Measurements from ENCODE around the gene APOB.

The APOB gene

GRCh38 chr2:21043744-21044532 is at the start of gene APOB:
TSS of gene APOB (minus strand) at chr2:21044073. CDS start at chr2:21043945, 128 bp downstream.
- no peaks in the 10 kb centered on the region for H3K36me3 ChIP-seq
- peaks cover 14 to 26% (median 21%) of the 10 kb centered on the region in 11 experiments; a peak in 21 of 22 replicates for H3K27me3 ChIP-seq
- no peak within 1 kb of the TSS for H3K4me3 ChIP-seq
- H3K9me3 ChIP-seq (replicated peaks in 1 of 11): no peaks in the 10 kb centered on the region
- H3K9ac ChIP-seq: no peak within 1 kb of the TSS
- peak within 1 kb of the TSS in 4 of 11 experiments; percentile 10 to 37 (median 24); a peak in 4 of 22 replicates for H3K4me2 ChIP-seq
- TF ChIP-seq Cebpa-rat (IDR thresholded peaks at IDR 0.05): no peak
- peaks cover 0 to 6% (median 0%) of the 10 kb centered on the region in 10 experiments; a peak in 2 of 20 replicates for H3K4me1 ChIP-seq
- H3K27ac ChIP-seq: no peak within 1 kb of the TSS
- H4K20me1 ChIP-seq: peaks cover 0 to 17% (median 0%) of the 10 kb centered on the region in 11 experiments; a peak in 3 of 22 replicates

GRCh38 chr2:21092308-21092869 is 48.5 kb upstream of the APOB start:
- H3K27ac ChIP-seq: no peak overlapping the region
- no peak for TF ChIP-seq Cebpa-rat (IDR thresholded peaks at IDR 0.05)
- peaks cover 4 to 42% (median 31%) of the 10 kb centered on the region in 11 experiments; a peak in 20 of 22 replicates for H3K27me3 ChIP-seq
- H3K9me3 ChIP-seq (replicated peaks in 1 of 11): no peaks in the 10 kb centered on the region
- H3K4me3 ChIP-seq: no peak overlapping the region
- no peaks in the 10 kb centered on the region; a peak in 2 of 22 replicates for H4K20me1 ChIP-seq
- no peak overlapping the region for H3K4me2 ChIP-seq
- H3K4me1 ChIP-seq: no peaks in the 10 kb centered on the region
- no peaks in the 10 kb centered on the region for H3K36me3 ChIP-seq
- no peak overlapping the region for H3K9ac ChIP-seq

GRCh38 chr2:21084401-21084800 is 40.5 kb upstream of the APOB start:
- Histone ChIP-seq H3K4me2 (no peak overlapping the region), H3K27me3 (no peaks in the 10 kb centered on the region; a peak in 1 of 22 replicates), H3K9ac (no peak overlapping the region), H4K20me1 (no peaks in the 10 kb centered on the region), H3K36me3 (no peaks in the 10 kb centered on the region), H3K27ac (no peak overlapping the region), H3K9me3 (replicated peaks in 1 of 11) (peaks cover 0 to 9% (median 4%) of the 10 kb centered on the region in 11 experiments; a peak in 10 of 22 replicates), H3K4me1 (no peaks in the 10 kb centered on the region), H3K4me3 (no peak overlapping the region)
- TF ChIP-seq Cebpa-rat (IDR thresholded peaks at IDR 0.05): no peak

- H3K4me2 ChIP-seq: no peak overlapping the region
- no peaks in the 10 kb centered on the region for H3K27me3 ChIP-seq
- no peaks in the 10 kb centered on the region for H3K4me1 ChIP-seq
- no peak overlapping the region for H3K9ac ChIP-seq
- H3K36me3 ChIP-seq: no peaks in the 10 kb centered on the region
- TF ChIP-seq Cebpa-rat (IDR thresholded peaks at IDR 0.05): no peak
- peaks cover 3 to 18% (median 12%) of the 10 kb centered on the region in 11 experiments; a peak in 16 of 22 replicates for H3K9me3 ChIP-seq (replicated peaks in 1 of 11)
- H3K27ac ChIP-seq: no peak overlapping the region
- no peaks in the 10 kb centered on the region for H4K20me1 ChIP-seq
- no peak overlapping the region for H3K4me3 ChIP-seq
Measured at GRCh38 chr2:21083482-21083881, 39.6 kb upstream of the APOB start.

GRCh38 chr2:21078296-21078695 is 34.4 kb upstream of the APOB start:
- Histone ChIP-seq H3K4me2 (no peak overlapping the region), H3K9me3 (replicated peaks in 1 of 11) (peaks cover 6 to 21% (median 14%) of the 10 kb centered on the region in 11 experiments; a peak in 16 of 22 replicates), H3K27me3 (no peaks in the 10 kb centered on the region), H4K20me1 (no peaks in the 10 kb centered on the region), H3K4me3 (no peak overlapping the region), H3K9ac (no peak overlapping the region), H3K4me1 (no peaks in the 10 kb centered on the region), H3K27ac (no peak overlapping the region), H3K36me3 (no peaks in the 10 kb centered on the region)
- no peak for TF ChIP-seq Cebpa-rat (IDR thresholded peaks at IDR 0.05)

- no peak overlapping the region for H3K9ac ChIP-seq
- no peaks in the 10 kb centered on the region for H3K27me3 ChIP-seq
- no peak for TF ChIP-seq Cebpa-rat (IDR thresholded peaks at IDR 0.05)
- H3K9me3 ChIP-seq (replicated peaks in 1 of 11): no peaks in the 10 kb centered on the region
- H4K20me1 ChIP-seq: no peaks in the 10 kb centered on the region
- H3K4me2 ChIP-seq: no peak overlapping the region
- H3K4me3 ChIP-seq: no peak overlapping the region
- no peaks in the 10 kb centered on the region for H3K4me1 ChIP-seq
- no peaks in the 10 kb centered on the region for H3K36me3 ChIP-seq
- H3K27ac ChIP-seq: no peak overlapping the region
Measured at GRCh38 chr2:21072477-21073242, 28.8 kb upstream of the APOB start.

GRCh38 chr2:21070341-21071257 is 26.7 kb upstream of the APOB start:
- Histone ChIP-seq H3K4me1 (no peaks in the 10 kb centered on the region), H4K20me1 (no peaks in the 10 kb centered on the region), H3K27ac (no peak overlapping the region), H3K9me3 (replicated peaks in 1 of 11) (no peaks in the 10 kb centered on the region), H3K27me3 (no peaks in the 10 kb centered on the region), H3K9ac (no peak overlapping the region), H3K36me3 (no peaks in the 10 kb centered on the region), H3K4me2 (peak overlapping the region in 1 of 11 experiments; percentile 2; a peak in 2 of 22 replicates), H3K4me3 (no peak overlapping the region)
- no peak for TF ChIP-seq Cebpa-rat (IDR thresholded peaks at IDR 0.05)

GRCh38 chr2:21069746-21070340 is 26.0 kb upstream of the APOB start:
- Histone ChIP-seq H3K27ac (no peak overlapping the region), H3K9me3 (replicated peaks in 1 of 11) (no peaks in the 10 kb centered on the region), H3K9ac (no peak overlapping the region), H3K4me1 (no peaks in the 10 kb centered on the region), H3K27me3 (no peaks in the 10 kb centered on the region), H3K36me3 (no peaks in the 10 kb centered on the region), H4K20me1 (no peaks in the 10 kb centered on the region), H3K4me2 (peak overlapping the region in 1 of 11 experiments; percentile 2; a peak in 2 of 22 replicates), H3K4me3 (no peak overlapping the region)
- no peak for TF ChIP-seq Cebpa-rat (IDR thresholded peaks at IDR 0.05)

Measured in BLaER1 treated with 17β-estradiol and CSF1 and Interleukin-3, amounts not matched to agents 10 nM and 100 nM (cell line).